Lung (tissue), 12 donors: Measurements from ENCODE around the gene OR51V1. TPM values are rescaled to one million over a fixed set of nuclear protein-coding genes. Genes with fewer than 3 reads are reported as not detected.

Experiments
- ATAC-seq: fragments of 200-7000 bp; cut with Tn5 transposase; one replicate; pipeline ENCODE4 v1.9.1; 2020; ENCODE audit warnings: moderate number of reproducible peaks; ENCODE audit not compliant: insufficient read depth, low FRiP score
- DNase-seq, 3 donors: peaks; one replicate each; pipeline ENCODE4 v3.0.0-alpha.2; 2013 to 2017
- H3K27ac ChIP-seq, 2 donors: one replicate each; pipeline ENCODE4 v1.5.1; 2013; ENCODE audit warnings: mild to moderate bottlenecking in 2 of 2, moderate library complexity in 2 of 2, control low read depth in 1 of 2, inconsistent platforms in 1 of 2, low read depth in 1 of 2, low read length in 1 of 2
- H3K27me3 ChIP-seq, 3 donors: one replicate each; pipeline ENCODE4 v1.5.1; 2013; ENCODE audit warnings: low read length in 2 of 3; ENCODE audit not compliant: control insufficient read depth in 3 of 3, insufficient read depth in 3 of 3
- H3K36me3 ChIP-seq, 4 donors: one replicate each; pipeline ENCODE4 v1.5.1; 2013; ENCODE audit warnings: low read length in 4 of 4, mild to moderate bottlenecking in 1 of 4, moderate library complexity in 1 of 4; ENCODE audit not compliant: control insufficient read depth in 4 of 4, insufficient read depth in 4 of 4
- H3K4me1 ChIP-seq, 5 donors: one replicate each; pipeline ENCODE4 v1.5.1; 2013; ENCODE audit warnings: low read length in 5 of 5, mild to moderate bottlenecking in 2 of 5, moderate library complexity in 1 of 5; ENCODE audit not compliant: control insufficient read depth in 5 of 5, insufficient read depth in 5 of 5
- H3K4me3 ChIP-seq: one replicate; pipeline ENCODE4 v1.5.1; 2013; ENCODE audit warnings: mild to moderate bottlenecking, control low read depth, moderate library complexity
- H3K9ac ChIP-seq, 2 donors: one replicate each; pipeline ENCODE4 v1.5.1; 2013; ENCODE audit warnings: low read length in 2 of 2, control low read depth in 1 of 2; ENCODE audit not compliant: insufficient read depth in 1 of 2
- H3K9me3 ChIP-seq, 4 donors: one replicate each; pipeline ENCODE4 v1.5.1; 2013; ENCODE audit warnings: low read length in 3 of 4, mild to moderate bottlenecking in 1 of 4, moderate library complexity in 1 of 4; ENCODE audit not compliant: control insufficient read depth in 4 of 4, insufficient read depth in 3 of 4
- CTCF ChIP-seq: IDR thresholded peaks from 2 replicates; pipeline ENCODE4 v1.5.1; 2012; ENCODE audit warnings: mild to moderate bottlenecking; ENCODE audit errors: control extremely low read depth, extremely low read depth
- WGBS, 2 donors: extraction: QIAGEN DNeasy Blood & Tissue Kit; methylation state at CpG; one replicate each; pipeline ENCODE4 v1.1.7; 2013; 5-methylcytosine and 5-hydroxymethylcytosine counted together
- polyA plus RNA-seq, 2 donors: library from polyadenylated mRNA; stranded (reverse); fragments of 200-250 nt; gene quantifications; one replicate each; pipeline ENCODE4 v1.2.1, GENCODE V29; 2013
- total RNA-seq, 2 donors: library from RNA; depleted of rRNA in 1 of 2; stranded (reverse); fragments of >200 nt in 1 of 2; gene quantifications; one replicate each; pipeline ENCODE4 v1.2.1, GENCODE V29; 2014 to 2021
- donor health status: control.
- donor health status: control.
- donor health status: Bipolar disorder and iron deficiency.
- donor health status: healthy.
- donor health status: DM: yes; HTN: yes; CAD: no.

Gene OR51V1
- total and polyA plus RNA-seq, 4 donors = not detected

- 74 to 85% methylated on average over 3 of the region's 3 CpGs for WGBS, 2 donors
These were observed 45.8 kb downstream of the OR51V1 start, which contains the start of gene OR52A1 for GRCh38 chr11:5154657-5155056. Gene OR52A1, minus strand, starts transcription at chr11:5154757. Its CDS starts 2,388 bp downstream, at chr11:5152369.

GRCh38 chr11:5153574-5154431 lies 46.7 kb downstream of the OR51V1 start:
- no peak for TF ChIP-seq CTCF
- H3K27ac ChIP-seq = no peak overlapping the region
- ATAC-seq = no peak
- H3K4me1 ChIP-seq = no peaks in the 10 kb centered on the region
- 58 to 65% methylated on average over 3 of the region's 3 CpGs for WGBS, 2 donors
- no peak overlapping the region for H3K4me3 ChIP-seq
- H3K9me3 ChIP-seq = no peaks in the 10 kb centered on the region
- no peak for DNase-seq
- H3K9ac ChIP-seq = no peak overlapping the region
- H3K27me3 ChIP-seq = no peaks in the 10 kb centered on the region
- H3K36me3 ChIP-seq = no peaks in the 10 kb centered on the region

More at GRCh38 chr11:5154657-5155056, 45.8 kb downstream of the OR51V1 start, which contains the start of gene OR52A1:
- Histone ChIP-seq H3K27me3 (no peaks in the 10 kb centered on the region), H3K4me1 (no peaks in the 10 kb centered on the region), H3K4me3 (no peak within 1 kb of the TSS), H3K9ac (no peak within 1 kb of the TSS), H3K36me3 (no peaks in the 10 kb centered on the region), H3K9me3 (no peaks in the 10 kb centered on the region), H3K27ac (no peak within 1 kb of the TSS)
- no peak for DNase-seq
- ATAC-seq = no peak
- no peak for TF ChIP-seq CTCF

GRCh38 chr11:5151713-5152153 lies 48.7 kb downstream of the OR51V1 start:
- no peak for TF ChIP-seq CTCF
- H3K4me1 ChIP-seq = no peaks in the 10 kb centered on the region
- no peaks in the 10 kb centered on the region for H3K36me3 ChIP-seq
- no peak for DNase-seq
- no peaks in the 10 kb centered on the region for H3K27me3 ChIP-seq
- H3K4me3 ChIP-seq = no peak overlapping the region
- no peak for ATAC-seq
- H3K9me3 ChIP-seq = no peaks in the 10 kb centered on the region
- no peak overlapping the region for H3K27ac ChIP-seq
- WGBS, 2 donors = 59 to 71% methylated on average over 3 of the region's 3 CpGs
- H3K9ac ChIP-seq = no peak overlapping the region

Other genes starting within 250 kb of the OR51V1 start
- not detected for gene OR51A2, start 245.0 kb downstream of the OR51V1 start, total RNA-seq
- gene OR51A2, start 245.0 kb downstream of the OR51V1 start, polyA plus RNA-seq = not detected
- not detected for gene OR51L1, start 205.8 kb downstream of the OR51V1 start, total RNA-seq
- not detected for gene OR51L1, start 205.8 kb downstream of the OR51V1 start, polyA plus RNA-seq
- gene OR52J3, start 154.2 kb downstream of the OR51V1 start, total RNA-seq = not detected
- not detected for gene OR52J3, start 154.2 kb downstream of the OR51V1 start, polyA plus RNA-seq
- not detected for gene OR52E2, start 141.1 kb downstream of the OR51V1 start, total RNA-seq
- gene OR52E2, start 141.1 kb downstream of the OR51V1 start, polyA plus RNA-seq = not detected
- not detected for gene OR52E1, start 131.1 kb downstream of the OR51V1 start, total RNA-seq
- not detected for gene OR52E1, start 131.1 kb downstream of the OR51V1 start, polyA plus RNA-seq
- gene OR52A5, start 62.3 kb downstream of the OR51V1 start, total RNA-seq = not detected
- gene OR52A5, start 62.3 kb downstream of the OR51V1 start, polyA plus RNA-seq = not detected
- gene OR52A1, start 45.9 kb downstream of the OR51V1 start, total RNA-seq = not detected
- gene OR52A1, start 45.9 kb downstream of the OR51V1 start, polyA plus RNA-seq = not detected
- gene HBB, start 26.4 kb upstream of the OR51V1 start, total RNA-seq = 1,000 to 10,000 TPM in 1 of 2 donors, 100 to 1,000 TPM in 1; 848 to 1,072 TPM
- gene HBB, start 26.4 kb upstream of the OR51V1 start, polyA plus RNA-seq = 100 to 1,000 TPM in 1 of 2 donors, 10 to 100 TPM in 1; 39.4 to 454 TPM
- gene HBD, start 33.8 kb upstream of the OR51V1 start, total RNA-seq = 1 to 10 TPM in 1 of 2 donors, not detected in 1; 1.1 TPM
- gene HBD, start 33.8 kb upstream of the OR51V1 start, polyA plus RNA-seq = under 1 TPM; 0.24 to 0.66 TPM
- gene HBG1, start 49.2 kb upstream of the OR51V1 start, total RNA-seq = 10 to 100 TPM in 1 of 2 donors, 1 to 10 TPM in 1; 1.6 to 60.9 TPM
- gene HBG1, start 49.2 kb upstream of the OR51V1 start, polyA plus RNA-seq = under 1 TPM in 1 of 2 donors, not detected in 1; 0.56 TPM
- over 10,000 TPM in 1 of 2 donors, 1 to 10 TPM in 1; 8.2 to 13,246 TPM for gene HBG2, start 54.1 kb upstream of the OR51V1 start, total RNA-seq
- under 1 TPM; 0.31 to 1.00 TPM for gene HBG2, start 54.1 kb upstream of the OR51V1 start, polyA plus RNA-seq
- 10 to 100 TPM in 1 of 2 donors, 1 to 10 TPM in 1; 2.1 to 14.6 TPM for gene HBE1, start 69.3 kb upstream of the OR51V1 start, total RNA-seq
- not detected for gene HBE1, start 69.3 kb upstream of the OR51V1 start, polyA plus RNA-seq
- gene OR51B4, start 101.3 kb upstream of the OR51V1 start, total RNA-seq = 1 to 10 TPM in 1 of 2 donors, not detected in 1; 1.9 TPM
- not detected for gene OR51B4, start 101.3 kb upstream of the OR51V1 start, polyA plus RNA-seq
- 1 to 10 TPM in 1 of 2 donors, not detected in 1; 1.9 TPM for gene OR51B2, start 123.6 kb upstream of the OR51V1 start, total RNA-seq
- not detected for gene OR51B2, start 123.6 kb upstream of the OR51V1 start, polyA plus RNA-seq
- gene OR51B5, start 142.8 kb upstream of the OR51V1 start, total RNA-seq = 1 to 10 TPM in 1 of 2 donors, under 1 TPM in 1; 0.52 to 4.2 TPM
- under 1 TPM; 0.03 to 0.10 TPM for gene OR51B5, start 142.8 kb upstream of the OR51V1 start, polyA plus RNA-seq
- not detected for gene OR51B6, start 150.8 kb upstream of the OR51V1 start, total RNA-seq
- gene OR51B6, start 150.8 kb upstream of the OR51V1 start, polyA plus RNA-seq = not detected
- gene OR51M1, start 183.1 kb upstream of the OR51V1 start, total RNA-seq = not detected
- gene OR51M1, start 183.1 kb upstream of the OR51V1 start, polyA plus RNA-seq = not detected
- not detected for gene OR51Q1, start 221.4 kb upstream of the OR51V1 start, total RNA-seq
- not detected for gene OR51Q1, start 221.4 kb upstream of the OR51V1 start, polyA plus RNA-seq
- 1 to 10 TPM in 1 of 2 donors, not detected in 1; 3.2 TPM for gene OR51I1, start 240.8 kb upstream of the OR51V1 start, total RNA-seq
- not detected for gene OR51I1, start 240.8 kb upstream of the OR51V1 start, polyA plus RNA-seq
- gene OR51I2, start 248.6 kb upstream of the OR51V1 start, total RNA-seq = not detected
- gene OR51I2, start 248.6 kb upstream of the OR51V1 start, polyA plus RNA-seq = not detected